Left ventricle myocardium inferior (tissue), 1 donor: ENCODE data around the gene NELL1. TPM values are rescaled to one million over a fixed set of nuclear protein-coding genes. Genes with fewer than 3 reads are reported as not detected.

Experiments
- DNase-seq: peaks from one replicate; pipeline ENCODE4 v3.0.0-alpha.2; 2020
- H3K27ac ChIP-seq: fragments of 200-600 bp; replicated peaks from 2 replicates; pipeline ENCODE4 v1.8.0; 2021
- H3K27me3 ChIP-seq: fragments of 200-600 bp; 2 replicates; pipeline ENCODE4 v1.8.0; 2021; ENCODE audit warnings: low read depth
- H3K36me3 ChIP-seq: fragments of 200-600 bp; 2 replicates; pipeline ENCODE4 v1.8.0; 2021
- H3K4me1 ChIP-seq: fragments of 200-600 bp; 2 replicates; pipeline ENCODE4 v1.8.0; 2021
- H3K4me3 ChIP-seq: fragments of 200-600 bp; 2 replicates; pipeline ENCODE4 v1.8.0; 2021; ENCODE audit warnings: mild to moderate bottlenecking, moderate library complexity
- H3K9me3 ChIP-seq: fragments of 200-600 bp; replicated peaks from 2 replicates; pipeline ENCODE4 v1.8.0; 2021
- intact Hi-C: fragments of 100-400 bp; cut with micrococcal nuclease; formaldehyde crosslinking; loops from one replicate; pipeline ENCODE4 v1.11.0; 2022
- total RNA-seq: library from RNA; stranded (reverse); fragmentation: NEBNext Ultra II Directional; extraction: Animal tissue kit (Norgen Biotek cat#: 25700); gene quantifications from one replicate; pipeline ENCODE4 v1.2.1, GENCODE V29; 2021
- TF ChIP-seq, protein P1 (sequence below): fragments of 200-600 bp; IDR thresholded peaks from 2 replicates; pipeline ENCODE4 v1.8.0; 2021; ENCODE audit warnings: antibody characterized with exemption, mild to moderate bottlenecking, borderline replicate concordance
- donor health status: DM: no; HTN: yes; CAD: no; lungs with severe emphysema.

The NELL1 gene
- total RNA-seq, 1 donor from 2014 or later: not detected

DNA sequence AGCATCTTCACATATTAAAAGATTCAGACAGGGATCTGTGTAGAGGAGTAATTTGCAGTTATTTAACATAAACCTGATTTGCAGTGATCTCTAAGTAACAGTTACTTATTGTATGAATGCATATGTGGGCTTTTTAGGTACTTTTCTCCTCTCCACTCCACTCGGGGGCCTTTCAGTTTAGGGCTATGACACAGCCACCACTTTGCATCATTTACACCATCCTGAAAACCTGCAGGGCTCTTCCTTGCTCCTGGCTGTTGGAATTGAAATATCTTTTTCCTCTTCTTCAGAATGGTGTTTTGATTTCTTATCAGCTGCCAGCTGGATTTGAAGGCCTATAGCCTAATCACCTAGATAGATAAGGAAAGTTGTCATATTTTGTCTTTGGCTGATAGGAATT, 580.8 kb downstream of the NELL1 start:
- Histone ChIP-seq H3K27me3 (no peaks in the 10 kb centered on the region), H3K27ac (no peak overlapping the region), H3K9me3 (no peaks in the 10 kb centered on the region), H3K4me1 (no peaks in the 10 kb centered on the region), H3K4me3 (no peak overlapping the region), H3K36me3 (no peaks in the 10 kb centered on the region)
- no peak for DNase-seq
- intact Hi-C loops: no loop called here
- TF ChIP-seq, protein P1, sequence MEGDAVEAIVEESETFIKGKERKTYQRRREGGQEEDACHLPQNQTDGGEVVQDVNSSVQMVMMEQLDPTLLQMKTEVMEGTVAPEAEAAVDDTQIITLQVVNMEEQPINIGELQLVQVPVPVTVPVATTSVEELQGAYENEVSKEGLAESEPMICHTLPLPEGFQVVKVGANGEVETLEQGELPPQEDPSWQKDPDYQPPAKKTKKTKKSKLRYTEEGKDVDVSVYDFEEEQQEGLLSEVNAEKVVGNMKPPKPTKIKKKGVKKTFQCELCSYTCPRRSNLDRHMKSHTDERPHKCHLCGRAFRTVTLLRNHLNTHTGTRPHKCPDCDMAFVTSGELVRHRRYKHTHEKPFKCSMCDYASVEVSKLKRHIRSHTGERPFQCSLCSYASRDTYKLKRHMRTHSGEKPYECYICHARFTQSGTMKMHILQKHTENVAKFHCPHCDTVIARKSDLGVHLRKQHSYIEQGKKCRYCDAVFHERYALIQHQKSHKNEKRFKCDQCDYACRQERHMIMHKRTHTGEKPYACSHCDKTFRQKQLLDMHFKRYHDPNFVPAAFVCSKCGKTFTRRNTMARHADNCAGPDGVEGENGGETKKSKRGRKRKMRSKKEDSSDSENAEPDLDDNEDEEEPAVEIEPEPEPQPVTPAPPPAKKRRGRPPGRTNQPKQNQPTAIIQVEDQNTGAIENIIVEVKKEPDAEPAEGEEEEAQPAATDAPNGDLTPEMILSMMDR: no peak

DNA sequence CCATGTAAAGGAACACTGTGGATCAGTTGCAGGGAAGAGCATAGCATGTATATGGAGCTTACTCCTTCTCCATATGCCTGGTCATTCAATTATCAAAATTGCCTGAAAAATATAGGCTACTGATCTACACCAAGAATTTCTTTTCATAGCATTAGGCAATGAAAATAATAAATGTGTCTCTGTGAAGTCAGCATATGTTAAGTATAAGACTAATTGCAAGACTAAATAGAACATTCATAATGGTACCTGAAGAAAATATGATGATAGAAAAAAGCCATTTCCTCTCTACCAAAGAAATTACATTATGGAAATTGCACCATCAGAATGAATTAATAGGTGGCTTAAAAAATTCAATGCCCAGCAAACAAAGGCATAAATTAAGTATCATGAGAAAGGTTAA, 584.7 kb downstream of the NELL1 start:
- Histone ChIP-seq H3K27me3 (no peaks in the 10 kb centered on the region), H3K36me3 (no peaks in the 10 kb centered on the region), H3K4me1 (no peaks in the 10 kb centered on the region), H3K9me3 (no peaks in the 10 kb centered on the region), H3K4me3 (no peak overlapping the region), H3K27ac (no peak overlapping the region)
- intact Hi-C loops: no loop called here
- DNase-seq: no peak
- TF ChIP-seq, protein P1: no peak

DNA sequence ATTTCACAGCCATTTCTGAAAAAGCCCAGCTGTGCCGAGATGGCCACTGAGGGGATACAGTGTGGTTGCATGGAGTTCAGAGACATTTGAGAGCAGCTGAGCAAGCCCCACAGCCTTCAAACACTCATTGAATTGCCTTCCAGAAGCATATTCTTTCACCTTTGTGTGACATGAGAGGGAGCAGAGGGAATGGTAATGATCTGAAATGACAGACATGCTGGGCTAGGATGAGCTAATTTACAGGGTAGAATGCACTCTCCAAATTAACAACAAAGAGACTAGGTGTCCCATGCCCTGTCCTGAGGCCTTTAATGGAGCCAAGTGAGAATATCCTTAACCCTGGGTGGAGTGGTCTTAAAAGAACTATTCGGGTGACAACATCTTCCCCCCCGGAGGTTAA, 585.4 kb downstream of the NELL1 start:
- Histone ChIP-seq H3K36me3 (no peaks in the 10 kb centered on the region), H3K4me1 (no peaks in the 10 kb centered on the region), H3K27ac (no peak overlapping the region), H3K9me3 (no peaks in the 10 kb centered on the region), H3K27me3 (no peaks in the 10 kb centered on the region), H3K4me3 (no peak overlapping the region)
- DNase-seq: no peak
- intact Hi-C loops: no loop called here
- TF ChIP-seq, protein P1: no peak

DNA sequence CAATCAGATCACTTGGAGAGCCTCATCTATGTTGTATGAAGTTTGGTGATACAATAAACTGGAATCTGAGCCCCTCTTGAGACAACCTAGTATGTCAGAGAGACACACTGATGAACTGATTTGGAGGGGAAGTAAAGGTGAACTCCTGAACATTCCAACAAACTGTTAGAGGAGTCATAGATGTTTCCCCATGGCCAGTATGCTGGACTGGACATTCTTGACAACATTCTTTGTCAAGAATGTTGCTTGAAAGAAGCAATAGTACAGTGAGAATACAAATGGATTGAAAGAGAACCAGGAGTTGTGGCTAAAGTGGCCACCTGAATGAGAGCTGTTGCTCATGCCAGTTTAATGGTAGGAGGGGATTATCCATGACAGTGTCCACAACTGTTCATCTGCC, 588.1 kb downstream of the NELL1 start:
- Histone ChIP-seq H3K4me3 (no peak overlapping the region), H3K27me3 (no peaks in the 10 kb centered on the region), H3K27ac (no peak overlapping the region), H3K9me3 (no peaks in the 10 kb centered on the region), H3K4me1 (no peaks in the 10 kb centered on the region), H3K36me3 (no peaks in the 10 kb centered on the region)
- TF ChIP-seq, protein P1: no peak
- no peak for DNase-seq
- intact Hi-C loops: no loop called here

DNA sequence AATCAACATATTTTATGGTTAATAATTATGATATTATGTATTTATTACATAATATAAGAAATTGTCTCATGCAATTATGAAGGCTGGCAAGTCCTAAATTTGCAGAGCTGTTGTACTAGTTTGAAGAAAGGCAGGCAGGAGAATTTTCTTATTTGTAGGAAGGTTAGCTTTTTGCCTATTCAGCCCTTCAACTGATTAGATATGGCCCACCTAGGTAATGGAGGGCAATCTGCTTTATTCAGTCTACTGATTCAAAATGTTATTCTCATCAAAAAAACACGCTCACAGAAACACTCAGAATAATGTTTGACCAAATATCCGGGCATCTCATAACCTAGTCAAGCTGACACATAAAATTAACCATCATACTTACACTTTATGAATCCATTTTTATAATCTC, 589.0 kb downstream of the NELL1 start:
- TF ChIP-seq, protein P1: no peak
- Histone ChIP-seq H3K4me3 (no peak overlapping the region), H3K9me3 (no peaks in the 10 kb centered on the region), H3K36me3 (no peaks in the 10 kb centered on the region), H3K27ac (no peak overlapping the region), H3K27me3 (no peaks in the 10 kb centered on the region), H3K4me1 (no peaks in the 10 kb centered on the region)
- intact Hi-C loops: no loop called here
- DNase-seq: no peak

DNA sequence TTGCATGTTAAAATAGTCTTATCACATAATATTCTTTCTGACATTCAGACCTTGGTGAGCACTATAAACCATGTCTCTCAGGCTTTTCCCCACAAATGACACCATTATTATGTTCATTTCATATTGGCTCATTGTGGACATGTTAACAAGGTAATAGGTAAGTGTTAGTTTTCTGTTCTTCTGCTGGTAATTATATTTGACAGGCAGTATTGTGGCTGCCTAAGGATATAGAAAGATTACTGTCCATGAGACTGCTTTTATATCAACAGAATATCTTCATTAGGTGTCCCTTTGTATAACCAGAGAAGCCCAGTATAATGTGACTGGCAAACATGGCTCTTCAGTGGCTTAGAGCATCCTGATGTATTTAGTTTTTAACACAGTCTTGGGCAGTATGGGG, 590.7 kb downstream of the NELL1 start:
- H3K27ac ChIP-seq: no peak overlapping the region
- intact Hi-C loops: no loop called here
- no peaks in the 10 kb centered on the region for H3K9me3 ChIP-seq
- H3K27me3 ChIP-seq: no peaks in the 10 kb centered on the region
- no peak for DNase-seq
- TF ChIP-seq, protein P1: no peak
- no peak overlapping the region for H3K4me3 ChIP-seq
- H3K36me3 ChIP-seq: no peaks in the 10 kb centered on the region
- no peaks in the 10 kb centered on the region for H3K4me1 ChIP-seq
